ENCODE measurements around the gene MYO3B.
"Not testable (repeated sequence)": the region's sequence is repeated elsewhere in the genome, so short reads cannot be mapped to it uniquely, and the experiment has no call there.

The MYO3B gene

GRCh38 chr2:170344663-170345346 is 166.9 kb downstream of the MYO3B start:
- DNase-seq, result no peak

- no peak for DNase-seq
Measured at GRCh38 chr2:170345607-170346006, 167.7 kb downstream of the MYO3B start.

- DNase-seq, result not testable (repeated sequence)
Measured at GRCh38 chr2:170349269-170349668, 171.3 kb downstream of the MYO3B start.

GRCh38 chr2:170350929-170351826 is 173.2 kb downstream of the MYO3B start:
- DNase-seq, result no peak

GRCh38 chr2:170353723-170354122 is 175.8 kb downstream of the MYO3B start:
- DNase-seq, result no peak

GRCh38 chr2:170354388-170354787 is 176.4 kb downstream of the MYO3B start:
- peak; percentile 31 for DNase-seq

- peak; percentile 88 for DNase-seq
Measured at GRCh38 chr2:170354855-170355780, 177.2 kb downstream of the MYO3B start.

DNA sequence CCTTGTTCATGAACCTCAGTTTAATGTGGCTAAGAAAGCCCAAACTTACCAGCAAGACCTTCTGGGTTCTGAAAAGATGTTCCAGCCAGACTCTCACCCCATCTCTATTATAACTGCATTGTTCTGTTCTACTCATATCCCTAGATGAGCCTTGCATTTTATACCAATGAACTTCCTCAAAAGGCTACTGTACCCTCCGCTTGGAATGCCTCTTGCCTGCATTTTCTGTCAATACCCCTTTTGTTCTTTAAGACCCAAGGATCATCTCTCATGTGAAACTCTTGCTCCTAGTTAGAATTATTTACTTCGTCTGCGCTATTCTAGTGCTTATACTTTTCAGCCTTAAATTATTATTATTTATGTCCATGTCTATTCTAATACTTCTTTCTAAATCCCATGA is 181.5 kb downstream of the MYO3B start:
- DNase-seq, result no peak

DNA sequence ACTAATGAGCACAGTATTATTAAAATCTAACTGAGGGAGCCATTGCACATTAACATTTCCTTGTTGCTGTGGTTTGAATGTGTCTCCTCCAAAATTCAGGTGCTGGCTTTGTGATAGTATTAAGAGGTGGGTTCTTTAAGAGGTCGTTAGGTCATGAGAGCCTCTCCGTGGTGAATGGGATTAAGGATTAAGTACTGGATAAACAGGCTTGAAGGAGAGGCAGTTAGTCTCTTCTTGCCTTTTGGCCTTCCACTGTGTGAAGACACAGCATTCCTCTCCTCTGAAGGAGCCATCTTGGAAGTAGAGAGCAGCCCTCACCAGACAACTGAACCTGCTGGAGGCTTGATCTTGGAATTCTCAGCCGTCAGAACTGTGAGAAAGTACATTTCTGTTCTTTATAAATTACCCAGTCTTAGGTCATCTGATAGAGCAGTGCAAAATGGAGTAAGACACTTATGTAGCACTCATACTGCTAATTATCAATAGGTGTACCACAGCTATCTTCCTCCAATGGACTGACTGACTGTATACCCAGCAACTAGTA is 182.7 kb downstream of the MYO3B start:
- DNase-seq, result no peak

GRCh38 chr2:170361090-170361936 is 183.4 kb downstream of the MYO3B start:
- peak; percentile 19 for DNase-seq

GRCh38 chr2:170362313-170362870 is 184.4 kb downstream of the MYO3B start:
- no peak for DNase-seq

DNA sequence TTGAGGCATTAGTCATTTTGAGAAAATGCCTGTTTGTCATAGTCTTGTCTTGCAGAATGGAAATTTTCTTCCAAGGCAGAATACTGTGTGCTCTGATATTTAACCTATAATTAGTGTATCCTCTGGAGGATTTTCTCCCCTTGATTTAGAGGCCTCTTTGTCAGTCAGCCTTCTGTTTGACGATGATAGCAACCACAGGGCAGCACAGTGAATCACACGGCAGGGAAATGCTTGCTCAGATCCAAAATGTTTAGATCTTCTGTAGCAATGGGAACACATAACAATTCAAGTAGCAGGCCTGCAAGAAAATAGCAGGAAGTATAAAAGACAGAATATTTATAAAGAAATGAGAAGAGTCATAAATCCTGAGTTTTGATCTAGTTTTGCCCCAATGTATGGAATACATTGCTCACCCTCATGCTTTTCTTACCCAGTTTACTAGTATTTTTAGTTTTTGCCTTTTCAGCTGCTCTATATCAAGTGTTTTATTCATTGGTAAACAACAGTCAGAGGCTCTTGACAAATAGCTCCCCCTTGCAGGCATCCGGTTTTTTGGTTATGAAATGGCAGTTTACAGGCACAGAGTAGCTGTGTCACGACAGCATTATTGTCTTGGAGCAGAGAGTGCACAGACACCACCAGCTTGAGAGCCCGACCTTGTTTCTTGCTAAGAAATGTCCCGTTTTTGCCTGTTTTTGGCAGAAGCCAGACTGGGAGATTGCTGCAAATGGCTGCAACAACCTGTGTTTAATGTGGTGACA is 185.1 kb downstream of the MYO3B start:
- DNase-seq, result no peak

GRCh38 chr2:170365003-170365402 is 187.1 kb downstream of the MYO3B start:
- no peak for DNase-seq

GRCh38 chr2:170365686-170366085 is 187.7 kb downstream of the MYO3B start:
- no peak for DNase-seq

DNA sequence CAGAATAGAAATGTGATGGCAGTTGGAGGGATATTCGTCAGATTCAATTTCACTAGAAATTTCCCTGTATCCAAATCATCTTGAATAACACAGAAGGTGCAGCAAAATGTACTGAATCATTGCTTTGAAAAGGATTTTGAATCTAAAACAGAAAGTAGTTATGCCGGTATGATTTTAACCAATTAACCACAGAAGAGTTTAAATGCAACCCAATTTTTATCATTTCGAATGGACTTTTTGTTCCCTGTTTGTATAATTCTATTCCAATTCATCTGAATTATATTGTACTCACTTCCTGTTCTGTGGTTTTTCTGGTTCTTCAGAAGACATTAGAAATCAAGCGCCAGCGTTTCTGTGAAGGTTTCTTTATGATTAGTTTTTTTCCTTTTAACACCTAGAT is 190.4 kb downstream of the MYO3B start:
- DNase-seq, result no peak

DNA sequence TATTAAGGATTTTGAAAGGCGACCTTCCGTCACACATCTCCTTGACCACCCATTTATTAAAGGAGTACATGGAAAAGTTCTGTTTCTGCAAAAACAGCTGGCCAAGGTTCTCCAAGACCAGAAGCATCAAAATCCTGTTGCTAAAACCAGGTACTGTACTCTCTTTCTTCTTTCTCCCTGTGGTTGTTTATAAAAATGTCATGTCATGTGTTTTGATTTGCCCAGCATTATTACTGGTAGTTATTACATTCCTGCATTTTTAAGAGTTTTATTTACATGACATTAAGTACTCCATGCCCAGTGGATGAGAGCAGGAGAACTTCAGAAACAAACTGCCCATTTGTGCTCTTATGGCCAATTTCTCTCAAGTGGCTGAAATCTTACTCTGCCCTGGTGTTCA is 191.3 kb downstream of the MYO3B start:
- DNase-seq, result no peak

- DNase-seq, result peak; percentile 17
Measured at GRCh38 chr2:170369894-170370293, 191.9 kb downstream of the MYO3B start.

DNA sequence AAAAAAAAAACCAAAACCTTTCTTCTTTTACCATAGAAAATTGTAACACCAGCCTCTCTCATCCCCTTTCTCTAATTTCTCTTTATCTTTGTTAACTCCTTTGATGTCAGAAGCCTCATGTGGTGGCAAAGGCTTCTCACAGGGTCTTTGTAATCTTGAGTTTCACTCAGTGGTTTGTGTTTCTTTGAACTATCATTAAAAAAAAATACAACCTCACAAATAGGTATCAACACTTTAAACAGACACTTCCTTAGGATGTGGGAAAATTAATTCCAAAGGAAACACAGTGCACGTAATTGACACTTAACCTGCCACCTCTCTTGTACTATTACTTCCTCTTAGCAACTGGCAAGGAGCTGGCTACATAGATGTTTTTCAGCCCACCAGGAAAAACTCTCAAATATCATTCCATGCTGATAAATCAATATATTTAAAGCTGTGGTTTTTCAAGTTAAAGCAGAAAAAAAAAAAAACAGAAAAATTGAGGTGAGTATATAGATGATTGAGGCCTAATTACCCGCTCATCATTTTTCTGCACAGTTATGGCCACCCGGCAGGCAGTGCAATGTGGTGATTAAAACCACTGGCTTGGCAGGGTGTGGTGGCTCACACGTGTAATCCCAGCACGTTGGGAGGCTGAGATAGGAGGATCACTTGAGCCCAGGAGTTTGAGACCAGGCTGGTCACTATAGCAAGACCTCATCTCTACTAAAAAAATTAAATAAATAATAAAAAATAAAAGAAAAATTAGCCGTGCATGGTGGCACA is 193.5 kb downstream of the MYO3B start:
- no peak for DNase-seq

DNA sequence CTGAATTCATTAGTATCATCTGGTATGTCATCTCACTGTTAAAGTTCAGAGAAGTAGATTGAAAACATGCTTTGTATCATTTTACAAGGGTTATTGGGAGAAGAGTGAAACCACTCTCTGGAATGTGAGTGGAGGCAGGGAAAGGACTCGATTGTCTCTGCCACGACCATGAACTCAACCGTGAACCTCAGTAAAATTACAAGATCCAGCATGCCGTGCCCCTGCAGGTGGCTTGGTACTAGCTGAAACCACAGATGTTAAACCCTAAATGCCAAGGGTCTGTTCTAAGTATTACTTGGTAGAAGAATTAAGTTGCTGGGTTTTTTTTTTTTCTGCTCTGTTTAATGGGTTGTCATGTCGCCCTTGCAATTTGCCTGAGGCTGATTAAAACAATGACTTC is 197.2 kb downstream of the MYO3B start:
- no peak for DNase-seq

Data from NCI-H1105 (cell line).